CD1c-positive myeloid dendritic cell (primary cell): ENCODE measurements around the gene KHSRP.
"Not testable (repeated sequence)": the region's sequence is repeated elsewhere in the genome, so short reads cannot be mapped to it uniquely, and the experiment has no call there.

ENCODE experiments used
- DNase-seq: peaks from one replicate; pipeline ENCODE4 v3.0.0-alpha.2; 2016; ENCODE audit errors: extremely low spot score

The KHSRP gene

DNA sequence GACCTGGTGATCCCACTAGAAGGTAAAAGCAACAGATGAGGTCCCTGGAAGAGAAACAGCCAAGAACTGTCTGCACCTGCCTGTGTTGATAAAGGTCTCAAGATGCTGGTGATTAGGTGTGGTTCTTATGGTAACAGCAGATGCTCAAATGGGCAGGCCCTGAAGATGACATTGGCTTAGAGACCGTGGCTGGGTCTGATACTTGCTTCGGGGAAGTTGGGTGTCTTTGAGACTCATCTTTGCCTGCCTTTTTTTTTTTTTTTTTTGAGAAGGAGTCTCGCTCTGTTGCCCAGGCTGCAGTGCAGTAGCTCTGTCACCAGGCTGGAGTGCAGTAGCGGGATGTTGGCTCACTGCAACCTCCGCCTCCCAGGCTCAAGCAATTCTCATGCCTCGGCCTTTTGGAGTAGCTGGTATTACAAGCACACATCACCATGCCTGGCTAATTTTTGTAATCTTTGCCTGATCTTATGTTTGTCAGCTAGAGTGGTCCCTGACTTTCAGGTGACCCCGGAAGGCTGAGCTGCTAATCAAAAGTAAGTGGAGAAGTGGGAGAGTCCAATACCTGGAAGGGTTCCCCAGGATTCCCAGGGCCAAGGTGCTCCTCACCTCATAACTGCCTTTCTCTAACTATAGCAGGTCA lies 27.1 kb upstream of the KHSRP start:
- DNase-seq: no peak

DNA sequence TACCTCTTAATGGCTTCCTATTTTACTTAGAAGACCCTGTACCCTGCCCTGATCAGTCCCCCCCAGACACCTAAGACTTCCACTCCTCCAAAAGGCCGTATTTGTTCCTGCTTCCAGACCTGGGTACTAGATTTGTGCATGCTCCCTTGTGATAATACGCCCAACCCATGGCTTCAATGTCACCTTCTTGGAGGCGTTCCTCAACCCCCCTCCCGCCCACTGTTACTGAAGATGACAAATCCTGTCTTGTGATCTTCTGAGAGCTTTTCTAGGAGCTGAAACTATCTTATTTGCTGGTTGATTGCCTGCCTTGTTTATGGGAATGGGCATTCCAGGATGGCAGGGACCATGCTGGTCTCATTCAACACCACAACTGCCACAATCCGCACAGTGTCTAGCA lies 25.6 kb upstream of the KHSRP start:
- DNase-seq: no peak

- DNase-seq: no peak
These were observed 23.4 kb upstream of the KHSRP start for GRCh38 chr19:6448045-6448444.

GRCh38 chr19:6446452-6446851 lies 21.8 kb upstream of the KHSRP start:
- DNase-seq: no peak

GRCh38 chr19:6443986-6444385 lies 19.4 kb upstream of the KHSRP start:
- no peak for DNase-seq

DNA sequence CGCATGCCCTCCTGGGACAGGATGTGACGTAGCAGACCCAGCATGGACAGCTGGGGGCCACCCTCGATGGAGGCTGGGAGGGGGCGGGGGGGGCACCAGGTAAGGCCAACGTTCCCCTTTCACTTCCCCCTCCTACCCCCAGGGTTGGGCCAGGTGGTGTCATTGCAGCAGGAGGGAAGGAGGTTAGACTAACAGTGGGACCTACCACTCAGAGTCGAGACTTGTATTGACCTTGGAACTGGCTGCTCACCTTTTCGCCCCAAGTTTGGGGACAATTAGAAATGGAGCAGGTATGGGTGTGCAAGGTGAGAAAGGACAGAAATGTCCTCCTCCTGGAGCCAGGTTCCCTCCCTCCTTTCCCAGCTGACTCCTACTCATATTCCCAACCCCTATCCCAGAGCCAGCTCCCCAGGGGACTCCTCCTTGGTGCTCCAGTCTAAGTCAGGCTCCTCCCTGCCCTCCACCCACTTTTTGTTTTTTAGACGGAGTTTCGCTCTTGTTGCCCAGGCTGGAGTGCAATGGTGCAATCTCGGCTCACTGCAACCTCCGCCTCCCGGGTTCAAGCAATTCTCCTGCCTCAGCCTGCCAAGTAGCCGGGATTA lies 17.6 kb upstream of the KHSRP start:
- no peak for DNase-seq

DNA sequence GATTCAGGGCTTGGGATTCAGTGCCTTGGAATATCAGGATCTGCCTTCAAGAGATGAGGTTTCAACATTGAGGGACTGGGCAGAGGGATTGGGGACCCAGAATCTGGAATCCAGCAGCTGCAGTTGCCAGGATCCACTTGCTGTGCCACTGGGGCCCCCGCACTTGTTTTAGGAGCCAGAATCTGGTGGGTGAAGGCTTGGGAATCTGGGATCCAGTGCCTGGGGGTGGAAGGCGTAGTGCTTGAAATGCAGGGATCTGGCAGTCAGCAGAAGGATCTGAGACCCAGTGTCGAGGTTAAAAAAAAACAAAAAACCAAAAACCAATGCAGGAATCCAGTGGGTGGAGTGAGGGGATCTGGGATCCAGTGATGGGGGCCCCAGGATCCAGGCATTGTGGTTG lies 16.3 kb upstream of the KHSRP start:
- no peak for DNase-seq

GRCh38 chr19:6439743-6440142 lies 15.1 kb upstream of the KHSRP start:
- no peak for DNase-seq

DNA sequence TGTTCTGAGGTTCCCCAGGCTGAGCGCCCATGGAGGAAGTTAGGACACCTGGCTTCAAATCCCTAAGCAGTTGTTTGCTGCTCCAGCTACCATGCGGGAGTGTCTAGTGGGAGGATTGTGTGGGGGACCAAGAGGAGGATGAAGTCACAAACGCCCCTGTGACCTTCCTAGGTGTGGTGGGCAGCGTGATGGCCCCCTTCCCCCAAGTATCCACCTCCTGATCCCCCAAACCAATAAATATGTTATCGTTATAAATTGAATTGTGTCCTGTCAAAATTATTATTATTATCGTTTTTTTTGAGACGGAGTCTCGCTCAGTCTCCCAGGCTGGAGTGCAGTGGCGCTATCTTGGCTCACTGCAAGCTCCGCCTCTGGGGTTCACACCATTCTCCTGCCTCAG lies 9.1 kb upstream of the KHSRP start, which contains the start of gene SLC25A41:
Gene SLC25A41 (minus strand): TSS at position 101 of the 400 bp plus-strand sequence. CDS start 70 bp downstream, at position 31.
- no peak for DNase-seq

- DNase-seq: no peak
These were observed 8.6 kb upstream of the KHSRP start for GRCh38 chr19:6433165-6433564.

DNA sequence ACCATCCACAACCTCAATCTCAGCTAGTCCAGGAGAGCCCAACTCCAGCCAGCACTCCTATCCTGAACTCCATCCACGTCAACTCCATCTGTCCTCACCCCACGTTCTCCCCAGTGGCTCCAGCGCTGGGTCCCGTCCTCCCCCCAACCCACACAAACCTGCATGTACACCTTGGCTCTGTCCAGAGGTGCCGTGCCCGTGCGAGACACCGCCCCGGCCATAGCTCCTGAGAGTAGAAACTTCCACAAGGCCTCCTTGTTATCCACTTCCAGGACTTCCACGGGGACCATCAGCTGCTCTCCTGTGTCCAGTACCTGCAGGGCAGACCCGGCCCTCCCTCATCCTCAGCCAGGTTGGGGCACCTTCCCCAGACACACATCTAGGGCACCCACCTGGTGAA lies 7.3 kb upstream of the KHSRP start:
- DNase-seq: no peak

- no peak for DNase-seq
These were observed 5.0 kb upstream of the KHSRP start for GRCh38 chr19:6429419-6430221.

DNA sequence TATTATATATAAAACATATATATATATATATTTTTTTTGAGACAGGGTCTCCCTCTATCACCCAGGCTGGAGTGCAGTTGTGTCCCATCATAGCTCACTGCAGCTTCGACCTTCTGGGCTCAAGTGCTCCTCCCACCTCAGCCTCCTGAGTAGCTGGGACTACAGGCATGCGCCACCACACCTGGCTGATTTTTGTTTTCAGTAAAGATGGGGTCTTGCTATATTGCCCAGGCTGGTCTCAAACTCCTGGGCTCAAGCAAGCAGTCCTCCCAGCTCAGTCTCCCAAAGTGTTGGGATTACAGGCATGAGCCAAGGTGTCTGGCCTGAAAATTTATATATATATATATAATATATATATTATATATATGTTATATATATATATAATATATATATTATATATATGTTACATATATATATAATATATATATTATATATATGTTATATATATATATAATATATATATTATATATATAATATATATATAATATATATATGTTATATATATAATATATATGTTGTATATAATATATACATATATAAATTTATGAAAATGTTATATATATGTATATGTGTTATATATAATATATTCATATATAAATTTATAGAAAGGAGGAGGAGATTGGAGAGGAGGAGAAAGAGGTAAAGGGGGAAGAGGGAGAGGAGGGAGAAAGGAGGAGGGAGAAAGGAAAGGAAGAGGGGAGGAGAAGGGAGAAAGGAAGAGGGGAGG lies 4.2 kb upstream of the KHSRP start:
- DNase-seq: not testable (repeated sequence)

- DNase-seq: no peak
These were observed 2.5 kb upstream of the KHSRP start for GRCh38 chr19:6427131-6427530.

GRCh38 chr19:6425732-6426620 lies 1.4 kb upstream of the KHSRP start:
- DNase-seq: peak; percentile 4

- DNase-seq: peak; percentile 100
These were observed 524 bp upstream of the KHSRP start for GRCh38 chr19:6424939-6425731.

- peak; percentile 66 for DNase-seq
These were observed 964 bp downstream of the KHSRP start for GRCh38 chr19:6423499-6424194.

GRCh38 chr19:6421075-6422014 lies 3.3 kb downstream of the KHSRP start:
- no peak for DNase-seq

DNA sequence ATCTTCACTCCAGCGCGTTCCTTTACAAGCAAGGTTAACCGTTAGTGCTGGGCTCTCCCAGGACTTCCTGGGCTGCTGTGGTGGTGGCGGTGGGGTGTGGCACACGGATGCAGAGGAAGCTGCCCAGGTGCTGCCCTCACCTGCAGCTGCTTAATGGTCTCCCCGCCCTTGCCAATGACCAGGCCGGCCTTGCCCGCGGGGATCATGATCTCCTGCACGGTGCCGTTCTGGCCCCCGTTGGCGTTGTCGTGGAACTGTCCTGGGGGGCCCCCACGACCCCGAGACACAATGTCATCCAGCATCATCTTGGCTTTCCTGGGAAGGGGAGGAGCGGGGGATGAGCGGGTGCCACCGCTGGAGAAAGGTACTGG lies 6.1 kb downstream of the KHSRP start:
- DNase-seq: no peak
